Loucy (cell line): ENCODE results near the gene SNUPN.

Experiments
- CTCF ChIP-seq: fragments of 200-600 bp; sonication (generic); conservative IDR thresholded peaks from 2 replicates; pipeline ENCODE4 v1.5.1; 2014; ENCODE audit warnings: mild to moderate bottlenecking, antibody characterized with exemption, low read length
- EZH2phosphoT487 ChIP-seq: fragments of 200-600 bp; IDR thresholded peaks from 2 replicates; pipeline ENCODE4 v1.6.1; 2018; ENCODE audit warnings: antibody characterized with exemption, mild to moderate bottlenecking, moderate library complexity, borderline replicate concordance

- TF ChIP-seq CTCF (no peak), EZH2phosphoT487 (no peak)
Measured at GRCh38 chr15:75639709-75640482, 14.4 kb upstream of the SNUPN start, which contains the start of gene IMP3.
